GM10248 (cell line): ENCODE results near the gene MBD3L5.

Experiments
- CTCF ChIA-PET: fragments of 300-600 bp; sonication (Branson Sonifier 250); formaldehyde crosslinking; extraction: SDS; loops from one replicate; lab custom pipeline; 2021; ENCODE audit warnings: antibody characterized with exemption; lab: Yijun Ruan, JAX
- POLR2A ChIA-PET: fragments of 350-650 bp; sonication (Branson Sonifier 250); formaldehyde crosslinking; extraction: SDS; loops from one replicate; lab custom pipeline; 2020; ENCODE audit warnings: antibody characterized with exemption; lab: Yijun Ruan, JAX
- DNase-seq: peaks from one replicate; pipeline ENCODE4 v3.0.0; 2012; ENCODE audit errors: extremely low spot score
- TF ChIP-seq, protein P1 (sequence below): IDR thresholded peaks from 2 replicates; pipeline ENCODE4 v1.5.1; 2012; ENCODE audit warnings: mild to moderate bottlenecking, low read depth; ENCODE audit errors: extremely low read depth, missing control alignments, control extremely low read depth

MBD3L5 gene

DNA sequence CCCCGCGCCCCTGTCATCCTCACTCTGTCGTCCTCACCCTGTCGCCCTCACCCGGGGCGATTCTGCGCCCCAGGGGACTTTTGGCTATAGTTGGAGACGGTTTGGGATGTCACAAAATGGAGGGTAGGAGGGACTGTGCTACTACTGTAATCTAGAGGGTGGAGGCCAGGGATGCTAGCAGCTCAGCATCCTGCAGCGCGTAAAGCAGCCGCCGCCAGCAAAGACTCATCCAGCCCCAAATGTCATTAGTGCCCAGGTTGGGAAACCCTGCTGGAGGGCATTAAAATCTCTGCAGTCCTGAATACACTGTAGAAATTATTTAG, 39.5 kb downstream of the MBD3L5 start:
- DNase-seq = no peak
- ChIA-PET POLR2A (interaction anchor here (1.0 kb wide), 1 partner anchor 30 kb away, joined by 6 read pairs; no protein-coding TSS in a partner anchor), CTCF (interaction anchor here (0.8 to 1.7 kb wide), 3 partner anchors 11 to 834 kb away, joined by 3 to 4 read pairs (median 4); partner anchors contain the start of gene MAP2K7)
- TF ChIP-seq, protein P1, sequence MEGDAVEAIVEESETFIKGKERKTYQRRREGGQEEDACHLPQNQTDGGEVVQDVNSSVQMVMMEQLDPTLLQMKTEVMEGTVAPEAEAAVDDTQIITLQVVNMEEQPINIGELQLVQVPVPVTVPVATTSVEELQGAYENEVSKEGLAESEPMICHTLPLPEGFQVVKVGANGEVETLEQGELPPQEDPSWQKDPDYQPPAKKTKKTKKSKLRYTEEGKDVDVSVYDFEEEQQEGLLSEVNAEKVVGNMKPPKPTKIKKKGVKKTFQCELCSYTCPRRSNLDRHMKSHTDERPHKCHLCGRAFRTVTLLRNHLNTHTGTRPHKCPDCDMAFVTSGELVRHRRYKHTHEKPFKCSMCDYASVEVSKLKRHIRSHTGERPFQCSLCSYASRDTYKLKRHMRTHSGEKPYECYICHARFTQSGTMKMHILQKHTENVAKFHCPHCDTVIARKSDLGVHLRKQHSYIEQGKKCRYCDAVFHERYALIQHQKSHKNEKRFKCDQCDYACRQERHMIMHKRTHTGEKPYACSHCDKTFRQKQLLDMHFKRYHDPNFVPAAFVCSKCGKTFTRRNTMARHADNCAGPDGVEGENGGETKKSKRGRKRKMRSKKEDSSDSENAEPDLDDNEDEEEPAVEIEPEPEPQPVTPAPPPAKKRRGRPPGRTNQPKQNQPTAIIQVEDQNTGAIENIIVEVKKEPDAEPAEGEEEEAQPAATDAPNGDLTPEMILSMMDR = no peak

DNA sequence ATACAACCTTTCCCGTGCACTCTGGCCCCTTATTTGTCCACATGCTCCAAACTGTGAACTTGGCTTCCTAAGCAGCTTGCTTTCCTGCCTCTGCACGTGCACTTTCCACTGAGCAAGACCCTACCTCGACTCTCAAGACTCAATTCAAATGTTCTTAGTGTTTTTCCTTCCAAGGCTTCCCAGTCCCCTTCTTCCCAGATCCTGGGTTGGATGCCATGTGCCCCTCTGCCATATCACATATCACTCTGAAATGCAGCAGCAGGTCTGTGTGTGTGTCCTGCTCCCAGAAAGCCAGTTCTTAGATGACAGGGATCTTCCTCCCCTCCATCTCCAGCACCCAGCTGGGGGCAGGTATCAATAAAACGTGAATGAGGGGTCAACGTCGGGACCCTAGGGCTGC, 42.2 kb downstream of the MBD3L5 start:
- POLR2A ChIA-PET = no interaction called here
- no peak for DNase-seq
- TF ChIP-seq, protein P1 = no peak
- CTCF ChIA-PET = interaction anchor here (2.5 kb wide), 1 partner anchor 11 kb away, joined by 7 read pairs; no protein-coding TSS in a partner anchor

DNA sequence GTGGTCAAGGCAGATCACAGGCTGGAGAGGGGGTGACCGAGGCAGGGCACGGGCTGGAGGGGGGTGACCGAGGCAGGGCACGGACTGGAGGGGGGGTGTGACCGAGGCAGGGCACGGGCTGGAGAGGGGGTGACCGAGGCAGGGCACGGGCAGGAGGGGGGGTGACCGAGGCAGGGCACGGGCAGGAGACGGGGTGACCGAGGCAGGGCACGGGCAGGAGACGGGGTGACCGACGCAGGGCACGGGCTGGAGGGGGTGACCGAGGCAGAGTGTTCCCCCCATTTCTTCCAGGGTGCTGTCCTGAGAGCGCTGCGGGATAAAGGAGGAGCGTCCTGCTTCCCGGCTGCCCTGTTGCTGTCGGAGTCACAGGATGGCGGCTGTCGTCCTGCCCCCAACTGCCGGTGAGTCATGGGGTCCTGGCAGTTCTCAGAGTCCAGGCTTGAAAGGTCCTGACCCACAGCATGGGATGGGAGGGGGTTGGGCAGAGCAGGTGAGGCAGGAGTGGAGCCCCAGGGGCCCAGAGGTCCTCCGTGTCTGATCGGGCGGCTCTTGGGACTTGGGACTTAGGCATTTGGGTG, 44.4 kb downstream of the MBD3L5 start:
- CTCF ChIA-PET = no interaction called here
- TF ChIP-seq, protein P1 = no peak
- DNase-seq = no peak
- POLR2A ChIA-PET = no interaction called here

DNA sequence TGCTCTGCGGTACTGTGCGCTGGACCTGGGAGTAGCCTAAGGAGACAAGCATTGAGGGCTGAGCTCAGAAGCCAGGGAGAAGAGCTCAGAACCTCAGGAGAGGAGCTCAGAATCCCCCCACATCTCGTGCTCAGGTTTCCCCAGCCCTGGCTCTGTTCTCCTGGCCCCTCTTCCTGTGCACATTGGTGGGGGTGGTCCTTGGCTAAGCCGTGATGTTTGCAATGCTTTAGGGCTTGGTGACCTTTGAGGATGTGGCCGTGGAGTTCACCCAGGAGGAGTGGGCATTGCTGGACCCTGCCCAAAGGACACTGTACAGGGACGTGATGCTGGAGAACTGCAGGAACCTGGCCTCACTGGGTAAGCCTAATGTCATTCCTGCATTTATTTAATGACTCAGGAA, 45.8 kb downstream of the MBD3L5 start:
- DNase-seq = no peak
- ChIA-PET CTCF (interaction anchor here (0.8 kb wide), 1 partner anchor 9 kb away, joined by 3 read pairs; no protein-coding TSS in a partner anchor), POLR2A (no interaction called here)
- TF ChIP-seq, protein P1 = no peak

DNA sequence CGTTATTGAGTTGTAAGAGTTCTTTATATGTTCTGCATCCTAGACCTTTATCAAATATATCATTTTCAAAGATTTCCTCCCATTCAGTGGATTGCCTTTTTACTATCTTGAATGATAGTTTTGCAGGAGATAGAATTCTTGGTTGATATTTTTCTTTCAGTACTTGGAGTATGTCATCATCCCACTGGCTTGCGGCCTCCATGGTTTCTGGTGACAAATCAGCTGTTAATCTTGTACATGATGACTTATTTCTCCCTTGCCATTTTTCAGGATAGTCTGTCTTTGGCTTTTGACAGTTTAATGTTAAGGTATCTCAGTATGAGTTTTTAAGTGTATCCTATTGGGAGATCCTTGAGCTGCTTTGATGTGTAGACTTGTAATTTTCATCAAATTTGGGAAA, 47.6 kb downstream of the MBD3L5 start:
- ChIA-PET POLR2A (no interaction called here), CTCF (no interaction called here)
- TF ChIP-seq, protein P1 = no peak
- no peak for DNase-seq
